ENCODE results near the gene KIF19.

The KIF19 gene

GRCh38 chr17:74361230-74362068 lies 35.4 kb downstream of the KIF19 start, which contains the start of gene BTBD17:
Gene BTBD17, minus strand, starts transcription at chr17:74361868. Its CDS starts 49 bp downstream, at chr17:74361819.
- no peaks in the 10 kb centered on the region for H3K4me1 Mint-ChIP-seq
- ATAC-seq (replicated peaks; ENCODE audit: extremely low read depth, poor library complexity, severe bottlenecking), result peak; percentile 43
- H3K27ac Mint-ChIP-seq (ENCODE audit: low read depth), result no peak within 1 kb of the TSS

DNA sequence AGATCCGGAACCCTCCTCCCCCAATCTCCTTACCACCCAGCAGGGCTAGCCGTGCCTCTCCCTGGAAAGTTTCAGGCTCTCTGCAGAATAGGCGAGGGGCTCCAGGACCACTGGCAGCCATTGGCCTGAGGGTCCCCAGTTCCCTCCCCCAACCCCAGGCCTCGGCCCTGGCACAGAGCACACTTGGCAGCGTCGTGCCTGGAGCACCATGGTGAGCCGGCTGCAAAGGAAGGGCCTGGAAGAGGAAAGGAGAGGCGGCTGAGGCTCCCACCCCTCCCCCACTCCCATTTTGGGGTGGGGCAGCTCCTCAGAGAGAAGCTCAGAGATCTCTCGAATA lies 36.0 kb downstream of the KIF19 start:
- ATAC-seq (replicated peaks; ENCODE audit: extremely low read depth, poor library complexity, severe bottlenecking) (no peak), DNase-seq (ENCODE audit: low spot score in 2 of 2) (no peak)
- H3K36me3 Mint-ChIP-seq (ENCODE audit: insufficient read depth), result peaks cover 3% of the 10 kb centered on the region
- H3K27ac Mint-ChIP-seq (ENCODE audit: low read depth), result no peak overlapping the region
- H3K9me3 Mint-ChIP-seq, result no peaks in the 10 kb centered on the region
- H3K4me3 Mint-ChIP-seq, result no peak overlapping the region
- peaks cover 38% of the 10 kb centered on the region for H3K27me3 Mint-ChIP-seq
- no peaks in the 10 kb centered on the region for H3K4me1 Mint-ChIP-seq

More at GRCh38 chr17:74361230-74362068, 35.4 kb downstream of the KIF19 start, which contains the start of gene BTBD17:
- H3K9me3 Mint-ChIP-seq, result no peaks in the 10 kb centered on the region
- H3K36me3 Mint-ChIP-seq (ENCODE audit: insufficient read depth), result peaks cover 3% of the 10 kb centered on the region
- H3K27me3 Mint-ChIP-seq, result peaks cover 38% of the 10 kb centered on the region
- no peak for DNase-seq (ENCODE audit: low spot score in 2 of 2)
- no peak within 1 kb of the TSS for H3K4me3 Mint-ChIP-seq

DNA sequence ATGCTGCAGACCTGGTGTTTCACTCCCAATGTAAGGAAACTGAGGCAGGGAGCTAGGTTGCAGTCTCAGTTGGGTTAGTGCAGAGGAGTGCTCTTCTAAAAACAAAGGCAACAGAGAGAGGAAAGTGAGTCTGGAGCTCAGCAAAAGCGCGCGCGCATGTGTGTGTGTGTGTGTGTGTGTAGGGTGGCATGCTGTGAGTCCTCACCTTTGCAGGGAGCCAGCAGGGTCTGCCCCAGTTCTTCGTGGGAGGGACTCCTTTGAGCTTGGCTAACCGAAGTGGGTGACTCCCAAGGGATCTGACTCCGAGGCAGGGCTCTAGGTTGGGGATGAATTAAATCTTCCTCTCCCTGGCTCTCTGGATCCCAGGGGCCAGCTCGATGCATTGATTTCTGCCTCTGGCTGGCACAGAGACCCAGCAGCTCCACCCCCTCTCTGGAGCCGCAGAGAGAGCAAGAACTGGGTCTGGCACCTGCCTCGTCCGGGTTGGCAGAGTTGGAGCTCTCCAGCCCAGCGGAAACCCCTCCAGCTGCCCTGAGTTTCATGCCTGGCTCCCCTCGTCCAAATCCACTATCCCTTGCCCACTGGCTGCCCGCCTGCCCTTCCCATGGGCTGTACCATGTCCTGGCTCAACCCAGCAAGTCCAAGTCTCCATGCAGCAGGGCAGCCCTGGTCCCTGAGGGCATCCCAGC lies 36.9 kb downstream of the KIF19 start:
- Mint-ChIP-seq H3K4me3 (no peak overlapping the region), H3K27me3 (peaks cover 33% of the 10 kb centered on the region), H3K36me3 (ENCODE audit: insufficient read depth) (peaks cover 3% of the 10 kb centered on the region), H3K9me3 (no peaks in the 10 kb centered on the region), H3K27ac (ENCODE audit: low read depth) (no peak overlapping the region), H3K4me1 (no peaks in the 10 kb centered on the region)
- ATAC-seq (replicated peaks; ENCODE audit: extremely low read depth, poor library complexity, severe bottlenecking) (no peak), DNase-seq (ENCODE audit: low spot score in 2 of 2) (no peak)

DNA sequence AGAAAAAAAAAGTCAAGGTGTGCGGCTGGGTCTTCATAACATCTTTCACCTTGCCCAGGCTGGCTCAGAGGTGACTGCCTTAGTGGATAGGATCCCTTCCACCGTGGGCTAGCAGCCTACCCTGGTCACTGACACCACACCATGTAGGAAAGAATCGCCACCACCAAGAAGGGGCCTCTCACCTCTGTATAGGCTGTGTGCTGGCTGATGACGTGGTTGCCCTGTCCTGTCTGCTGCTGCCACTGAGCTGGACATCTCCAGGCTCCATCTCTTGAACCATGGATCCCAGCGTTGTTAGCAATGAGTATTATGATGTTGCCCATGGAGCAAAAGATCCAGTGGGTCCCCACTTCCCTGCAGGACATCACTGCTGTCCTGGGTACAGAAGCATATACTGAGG lies 41.2 kb downstream of the KIF19 start, which contains the start of gene GPR142:
Gene GPR142, plus strand, starts transcription at position 301 of the 400 bp plus-strand sequence. CDS start 2,035 bp downstream, outside the sequence.
- Mint-ChIP-seq H3K27ac (ENCODE audit: low read depth) (no peak within 1 kb of the TSS), H3K4me3 (no peak within 1 kb of the TSS), H3K9me3 (no peaks in the 10 kb centered on the region), H3K36me3 (ENCODE audit: insufficient read depth) (peaks cover 3% of the 10 kb centered on the region), H3K27me3 (peaks cover 12% of the 10 kb centered on the region), H3K4me1 (peaks cover 10% of the 10 kb centered on the region)
- no peak for ATAC-seq (replicated peaks; ENCODE audit: extremely low read depth, poor library complexity, severe bottlenecking)
- DNase-seq (ENCODE audit: low spot score in 2 of 2), result no peak

DNA sequence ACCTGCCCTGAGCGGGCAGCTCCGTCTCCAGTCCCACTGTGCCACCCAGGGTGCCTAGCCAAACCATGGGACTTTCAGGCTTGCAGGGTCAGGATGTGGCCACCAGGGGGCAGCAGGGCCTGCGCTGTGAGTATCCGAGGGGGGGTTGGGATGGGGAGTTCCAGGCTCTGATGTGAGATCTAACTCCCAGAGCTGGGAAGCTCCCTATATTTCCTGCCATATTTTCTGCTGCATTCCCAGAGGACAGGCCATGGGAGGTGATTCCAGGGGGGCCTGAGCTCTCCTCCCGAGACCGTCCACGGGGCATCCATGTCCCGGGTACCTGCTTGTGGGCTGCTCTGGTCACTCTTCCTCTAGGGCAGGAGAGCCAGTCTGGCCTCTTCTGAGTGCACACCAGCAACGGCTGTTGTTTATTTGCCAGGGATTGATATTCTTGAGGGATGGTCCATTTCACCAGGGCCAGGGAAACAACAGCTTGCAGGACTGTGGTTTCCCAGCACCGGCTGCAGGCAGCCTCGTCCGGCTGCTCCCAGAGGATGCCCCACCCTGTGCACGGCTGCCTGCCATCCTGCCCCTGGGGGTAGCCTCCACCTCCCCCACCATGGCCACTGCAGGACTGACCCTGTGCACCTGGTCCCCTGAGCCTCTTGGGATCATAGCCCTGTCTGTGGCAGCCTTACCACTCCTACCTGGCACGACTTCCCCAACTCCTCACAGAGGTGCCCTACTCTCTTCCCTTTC lies 42.5 kb downstream of the KIF19 start:
- Mint-ChIP-seq H3K4me3 (peak overlapping the region; percentile 65), H3K27me3 (peaks cover 22% of the 10 kb centered on the region), H3K27ac (ENCODE audit: low read depth) (no peak overlapping the region), H3K36me3 (ENCODE audit: insufficient read depth) (peaks cover 2% of the 10 kb centered on the region), H3K9me3 (no peaks in the 10 kb centered on the region), H3K4me1 (peaks cover 10% of the 10 kb centered on the region)
- peak; percentile 62 for ATAC-seq (replicated peaks; ENCODE audit: extremely low read depth, poor library complexity, severe bottlenecking)
- peak; percentile 57 to 62 for DNase-seq (ENCODE audit: low spot score in 2 of 2)

DNA sequence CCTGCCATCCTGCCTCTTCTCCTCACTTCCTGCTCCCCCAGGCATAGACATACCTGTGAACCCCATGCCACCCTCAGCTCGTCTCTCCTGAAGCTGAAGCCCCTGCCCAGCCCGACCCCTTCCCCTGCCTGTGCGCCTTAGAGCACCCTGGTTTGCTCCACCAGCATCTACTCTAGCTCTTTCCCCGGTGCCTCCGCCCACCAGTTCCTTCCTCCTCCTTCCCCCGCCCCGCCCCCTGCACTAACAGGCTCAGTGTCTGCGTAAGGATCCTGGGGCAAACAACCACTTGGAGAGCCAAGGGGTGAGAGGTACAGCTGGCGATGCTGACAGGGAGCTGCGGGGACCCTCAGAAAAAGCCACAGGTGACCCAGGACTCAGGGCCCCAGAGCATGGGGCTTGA lies 43.2 kb downstream of the KIF19 start:
- peaks cover 2% of the 10 kb centered on the region for H3K36me3 Mint-ChIP-seq (ENCODE audit: insufficient read depth)
- H3K9me3 Mint-ChIP-seq, result no peaks in the 10 kb centered on the region
- peak overlapping the region; percentile 65 for H3K4me3 Mint-ChIP-seq
- peak overlapping the region; percentile 44 for H3K27ac Mint-ChIP-seq (ENCODE audit: low read depth)
- H3K4me1 Mint-ChIP-seq, result peaks cover 10% of the 10 kb centered on the region
- peaks cover 22% of the 10 kb centered on the region for H3K27me3 Mint-ChIP-seq
- DNase-seq (ENCODE audit: low spot score in 2 of 2), result no peak
- peak; percentile 71 for ATAC-seq (replicated peaks; ENCODE audit: extremely low read depth, poor library complexity, severe bottlenecking)

DNA sequence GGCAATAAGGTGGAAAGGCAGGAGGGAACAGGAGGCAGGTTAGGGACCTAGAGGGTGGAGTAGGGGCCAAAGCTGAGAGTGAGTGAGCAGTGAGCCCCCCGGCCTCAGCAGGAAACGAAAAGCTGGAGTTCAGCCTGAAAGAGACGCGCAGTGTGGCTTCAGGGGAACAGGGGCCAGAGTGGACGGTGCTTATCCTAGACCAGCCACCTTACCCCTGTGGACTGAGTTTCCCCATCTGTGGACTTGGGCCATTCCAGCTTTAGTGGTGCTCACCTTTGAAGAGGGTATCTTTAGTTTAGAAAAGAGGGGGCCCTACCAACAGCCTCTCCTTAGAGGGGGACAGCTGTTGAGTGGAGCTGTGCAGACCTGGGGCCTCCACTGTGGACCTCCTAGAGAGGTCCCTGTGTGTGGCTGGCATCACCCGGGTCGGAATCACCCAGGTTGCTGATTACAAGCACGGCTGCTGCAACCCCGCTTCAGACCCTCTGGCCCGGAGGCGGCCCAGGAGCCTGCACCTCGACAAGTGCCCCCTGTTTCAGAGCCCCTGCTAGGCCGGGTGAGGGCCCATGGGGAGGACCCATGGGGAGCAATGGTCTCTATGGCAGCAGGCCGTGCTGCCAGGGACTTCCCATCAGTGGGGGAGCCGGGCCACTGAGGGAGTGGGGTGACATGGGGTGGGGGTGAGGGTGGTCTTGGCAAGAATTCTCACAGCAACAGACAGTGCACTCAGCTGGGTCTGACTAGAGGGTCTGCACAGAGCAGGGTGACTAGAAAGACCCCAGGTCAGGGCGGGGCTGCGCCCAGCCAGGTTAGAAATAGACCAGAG lies 43.9 kb downstream of the KIF19 start:
- DNase-seq (ENCODE audit: low spot score in 2 of 2) (no peak), ATAC-seq (replicated peaks; ENCODE audit: extremely low read depth, poor library complexity, severe bottlenecking) (no peak)
- Mint-ChIP-seq H3K27ac (ENCODE audit: low read depth) (peak overlapping the region; percentile 44), H3K4me1 (peaks cover 10% of the 10 kb centered on the region), H3K36me3 (ENCODE audit: insufficient read depth) (peaks cover 2% of the 10 kb centered on the region), H3K4me3 (peak overlapping the region; percentile 65), H3K27me3 (peaks cover 22% of the 10 kb centered on the region), H3K9me3 (no peaks in the 10 kb centered on the region)

DNA sequence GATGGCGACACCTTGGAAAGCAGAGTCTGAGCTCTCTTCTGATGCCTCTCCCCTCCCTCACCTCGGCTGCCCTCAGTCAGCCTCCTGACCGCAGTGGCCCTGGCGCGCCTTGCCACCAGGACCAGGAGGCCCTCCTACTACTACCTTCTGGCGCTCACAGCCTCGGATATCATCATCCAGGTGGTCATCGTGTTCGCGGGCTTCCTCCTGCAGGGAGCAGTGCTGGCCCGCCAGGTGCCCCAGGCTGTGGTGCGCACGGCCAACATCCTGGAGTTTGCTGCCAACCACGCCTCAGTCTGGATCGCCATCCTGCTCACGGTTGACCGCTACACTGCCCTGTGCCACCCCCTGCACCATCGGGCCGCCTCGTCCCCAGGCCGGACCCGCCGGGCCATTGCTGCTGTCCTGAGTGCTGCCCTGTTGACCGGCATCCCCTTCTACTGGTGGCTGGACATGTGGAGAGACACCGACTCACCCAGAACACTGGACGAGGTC lies 45.7 kb downstream of the KIF19 start:
- no peak for ATAC-seq (replicated peaks; ENCODE audit: extremely low read depth, poor library complexity, severe bottlenecking)
- Mint-ChIP-seq H3K27me3 (peaks cover 22% of the 10 kb centered on the region), H3K4me1 (peaks cover 10% of the 10 kb centered on the region), H3K27ac (ENCODE audit: low read depth) (no peak overlapping the region), H3K9me3 (no peaks in the 10 kb centered on the region), H3K36me3 (ENCODE audit: insufficient read depth) (peaks cover 2% of the 10 kb centered on the region), H3K4me3 (no peak overlapping the region)
- DNase-seq (ENCODE audit: low spot score in 2 of 2), result no peak

DNA sequence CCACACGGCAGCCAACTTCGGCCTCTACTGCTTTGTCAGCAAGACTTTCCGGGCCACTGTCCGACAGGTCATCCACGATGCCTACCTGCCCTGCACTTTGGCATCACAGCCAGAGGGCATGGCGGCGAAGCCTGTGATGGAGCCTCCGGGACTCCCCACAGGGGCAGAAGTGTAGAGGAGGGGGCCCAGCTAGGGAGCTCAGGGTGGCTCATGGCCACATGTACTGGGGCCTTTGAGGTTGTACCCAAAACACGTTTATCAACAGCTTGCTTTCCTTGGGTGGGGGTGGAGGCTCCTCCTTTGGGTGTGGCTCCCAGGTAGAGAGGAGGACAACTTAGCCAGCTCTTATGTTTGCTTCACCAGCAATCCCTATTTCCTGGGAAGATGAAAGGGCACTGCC lies 46.4 kb downstream of the KIF19 start:
- Mint-ChIP-seq H3K4me3 (no peak overlapping the region), H3K4me1 (peaks cover 10% of the 10 kb centered on the region), H3K27ac (ENCODE audit: low read depth) (no peak overlapping the region), H3K27me3 (peaks cover 22% of the 10 kb centered on the region), H3K9me3 (no peaks in the 10 kb centered on the region), H3K36me3 (ENCODE audit: insufficient read depth) (peaks cover 2% of the 10 kb centered on the region)
- ATAC-seq (replicated peaks; ENCODE audit: extremely low read depth, poor library complexity, severe bottlenecking), result no peak
- no peak for DNase-seq (ENCODE audit: low spot score in 2 of 2)

DNA sequence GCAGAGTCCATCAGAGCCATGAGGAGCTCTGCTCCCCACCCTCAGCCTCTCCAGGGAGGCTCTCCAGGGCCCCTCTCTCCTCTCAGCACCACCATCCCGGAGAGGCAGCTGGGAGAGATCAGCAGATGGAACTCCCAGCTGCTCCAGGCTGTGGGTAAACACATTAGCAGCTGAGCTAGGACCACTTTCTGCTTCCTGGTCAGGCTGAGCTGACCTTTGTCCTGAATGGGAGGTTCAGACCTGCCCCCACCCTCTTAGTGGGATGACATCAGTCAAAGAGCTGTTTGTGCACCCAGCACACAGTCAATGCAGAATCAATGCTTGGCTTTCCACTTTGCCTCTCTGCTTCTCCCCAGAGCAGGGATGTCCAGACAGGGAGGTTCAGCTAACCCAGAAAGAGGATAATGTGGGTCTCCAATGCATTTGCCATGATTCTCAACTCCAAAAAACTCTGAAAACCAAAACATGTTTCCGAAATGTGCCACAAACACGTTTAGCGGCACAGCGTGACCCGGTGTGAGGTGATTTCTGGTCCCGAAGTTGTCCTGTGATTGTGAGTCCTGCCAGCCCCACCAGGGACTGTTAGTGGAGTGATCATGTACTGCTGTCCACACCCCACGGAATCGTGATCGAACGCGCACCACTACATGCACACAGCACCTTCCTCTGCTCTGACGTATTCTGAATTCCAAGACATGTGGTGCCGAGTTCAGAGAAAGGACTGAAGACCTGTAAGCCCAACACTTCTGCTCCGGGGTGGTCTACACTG lies 48.0 kb downstream of the KIF19 start:
- H3K4me3 Mint-ChIP-seq, result no peak overlapping the region
- no peak for DNase-seq (ENCODE audit: low spot score in 2 of 2)
- H3K27ac Mint-ChIP-seq (ENCODE audit: low read depth), result no peak overlapping the region
- H3K27me3 Mint-ChIP-seq, result peaks cover 17% of the 10 kb centered on the region
- H3K9me3 Mint-ChIP-seq, result no peaks in the 10 kb centered on the region
- no peak for ATAC-seq (replicated peaks; ENCODE audit: extremely low read depth, poor library complexity, severe bottlenecking)
- peaks cover 6% of the 10 kb centered on the region for H3K4me1 Mint-ChIP-seq
- H3K36me3 Mint-ChIP-seq (ENCODE audit: insufficient read depth), result peaks cover 2% of the 10 kb centered on the region

GRCh38 chr17:74374858-74375257 lies 48.8 kb downstream of the KIF19 start:
- Mint-ChIP-seq H3K27me3 (peaks cover 10% of the 10 kb centered on the region), H3K4me1 (peaks cover 4% of the 10 kb centered on the region), H3K9me3 (no peaks in the 10 kb centered on the region), H3K27ac (ENCODE audit: low read depth) (no peak overlapping the region), H3K4me3 (no peak overlapping the region), H3K36me3 (ENCODE audit: insufficient read depth) (peaks cover 2% of the 10 kb centered on the region)
- ATAC-seq (replicated peaks; ENCODE audit: extremely low read depth, poor library complexity, severe bottlenecking) (no peak), DNase-seq (ENCODE audit: low spot score in 2 of 2) (no peak)

Measured in central memory CD8-positive, alpha-beta T cell (primary cell).